Hepatocyte (in vitro differentiated cells): ENCODE measurements around the gene CCDC185.

Source experiments
- CTCF ChIP-seq: fragments of 200-600 bp; sonication (generic); IDR thresholded peaks from 2 replicates; pipeline ENCODE4 v1.5.1; 2016; ENCODE audit warnings: antibody characterized with exemption, mild to moderate bottlenecking; ENCODE audit not compliant: poor library complexity
- EZH2 ChIP-seq: fragments of 200-600 bp; sonication (generic); IDR thresholded peaks from 2 replicates; pipeline ENCODE4 v1.6.1; 2016; ENCODE audit warnings: antibody characterized with exemption, mild to moderate bottlenecking, borderline replicate concordance
- EZH2phosphoT487 ChIP-seq: fragments of 200-600 bp; sonication (generic); IDR thresholded peaks from one replicate; pipeline ENCODE4 v1.6.1; 2018; ENCODE audit warnings: antibody characterized with exemption, mild to moderate bottlenecking, low read depth, moderate library complexity; ENCODE audit not compliant: unreplicated experiment, severe bottlenecking

- TF ChIP-seq CTCF: no peak
- no peak for TF ChIP-seq EZH2
- no peak for TF ChIP-seq EZH2phosphoT487
These were observed 12.3 kb downstream of the CCDC185 start for GRCh38 chr1:223405507-223405906.
